Measurements from ENCODE around the gene B3GALT4.

The B3GALT4 gene, protein sequence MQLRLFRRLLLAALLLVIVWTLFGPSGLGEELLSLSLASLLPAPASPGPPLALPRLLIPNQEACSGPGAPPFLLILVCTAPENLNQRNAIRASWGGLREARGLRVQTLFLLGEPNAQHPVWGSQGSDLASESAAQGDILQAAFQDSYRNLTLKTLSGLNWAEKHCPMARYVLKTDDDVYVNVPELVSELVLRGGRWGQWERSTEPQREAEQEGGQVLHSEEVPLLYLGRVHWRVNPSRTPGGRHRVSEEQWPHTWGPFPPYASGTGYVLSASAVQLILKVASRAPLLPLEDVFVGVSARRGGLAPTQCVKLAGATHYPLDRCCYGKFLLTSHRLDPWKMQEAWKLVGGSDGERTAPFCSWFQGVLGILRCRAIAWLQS

DNA sequence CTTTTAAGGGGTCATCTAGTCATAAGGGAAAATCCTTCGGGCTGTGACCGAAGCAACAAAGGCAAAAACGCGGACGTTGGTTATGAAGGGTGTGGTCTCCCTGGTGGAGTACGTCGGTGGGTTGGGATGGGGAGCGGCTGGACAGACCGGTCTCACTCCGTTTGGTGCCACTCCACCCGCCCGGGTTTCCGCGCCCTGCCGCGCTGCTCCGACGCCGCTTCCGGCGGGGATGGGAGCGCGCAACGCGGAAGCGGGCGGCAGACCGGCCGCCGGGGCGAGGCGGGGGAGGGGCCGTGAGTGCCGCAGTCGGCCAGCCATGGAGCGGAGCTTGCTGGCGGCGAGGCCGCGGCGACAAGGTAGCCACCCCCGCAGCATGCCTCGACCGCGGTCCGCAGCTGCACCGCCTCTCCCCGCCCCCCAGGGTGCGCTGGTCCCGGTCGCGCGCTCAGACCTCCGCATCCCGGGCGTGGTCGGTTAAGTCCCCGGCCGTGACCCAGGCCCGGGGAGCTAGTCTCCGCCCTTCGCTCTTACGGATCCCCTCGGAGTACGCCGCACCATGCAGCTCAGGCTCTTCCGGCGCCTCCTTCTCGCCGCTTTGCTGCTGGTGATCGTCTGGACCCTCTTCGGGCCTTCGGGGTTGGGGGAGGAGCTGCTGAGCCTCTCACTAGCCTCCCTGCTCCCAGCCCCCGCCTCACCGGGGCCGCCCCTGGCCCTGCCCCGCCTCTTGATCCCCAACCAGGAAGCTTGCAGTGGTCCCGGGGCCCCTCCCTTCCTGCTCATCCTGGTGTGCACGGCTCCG, at the start of gene B3GALT4:
TSS of gene B3GALT4 (plus strand) at position 260 of the 799 bp plus-strand sequence. CDS start at position 557, 297 bp downstream.
- Mint-ChIP-seq H3K36me3 (peaks cover 23% of the 10 kb centered on the region), H3K4me3 (peak within 1 kb of the TSS; percentile 96), H3K4me1 (ENCODE audit: low read depth) (peaks cover 43% of the 10 kb centered on the region), H3K27me3 (no peaks in the 10 kb centered on the region), H3K27ac (peak within 1 kb of the TSS; percentile 88), H3K9me3 (ENCODE audit: low read depth) (no peaks in the 10 kb centered on the region)

DNA sequence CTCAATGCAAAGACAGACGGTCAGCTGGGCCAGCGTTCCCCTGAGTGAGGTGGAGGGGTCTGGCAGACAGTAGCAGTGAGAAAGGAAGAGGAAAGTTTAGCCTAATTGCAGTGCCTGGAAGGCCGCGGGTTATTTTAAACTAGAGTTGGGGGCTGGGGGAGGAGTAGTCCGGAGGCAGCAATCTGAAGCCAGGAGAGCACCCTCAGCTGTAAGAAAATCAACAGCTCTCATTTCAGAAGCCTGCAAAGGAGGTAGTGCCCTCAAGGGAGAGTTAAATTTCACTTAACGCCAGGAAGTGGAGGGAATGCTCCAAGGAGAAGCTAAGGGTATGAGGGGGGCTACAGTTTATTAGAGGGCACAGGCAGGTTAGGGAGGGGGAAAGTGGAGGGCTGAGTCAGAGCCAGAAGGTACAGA, 41.7 kb upstream of the B3GALT4 start:
- Mint-ChIP-seq H3K4me3 (no peak overlapping the region), H3K4me1 (ENCODE audit: low read depth) (no peaks in the 10 kb centered on the region), H3K27ac (no peak overlapping the region), H3K36me3 (no peaks in the 10 kb centered on the region), H3K27me3 (peaks cover 4% of the 10 kb centered on the region), H3K9me3 (ENCODE audit: low read depth) (no peaks in the 10 kb centered on the region)

DNA sequence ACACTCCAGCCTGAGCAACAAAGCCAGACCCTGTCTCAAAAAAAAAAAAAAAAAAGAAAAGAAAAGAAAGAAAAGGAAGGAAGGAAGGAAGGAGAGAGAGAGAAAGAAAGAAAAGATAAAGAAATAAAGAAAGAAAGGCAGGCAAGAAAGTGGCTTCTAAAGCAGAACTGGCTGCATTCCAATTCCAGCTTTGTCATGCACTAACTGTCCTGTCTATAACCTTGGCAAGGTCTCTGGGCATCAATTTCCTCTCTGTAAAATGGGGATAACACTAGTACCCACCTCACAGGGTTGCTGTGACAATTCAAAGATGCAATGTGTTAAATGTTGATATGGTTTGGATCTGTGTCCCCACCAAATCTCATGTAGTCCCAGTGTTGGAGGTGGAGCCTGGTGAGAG, 40.6 kb upstream of the B3GALT4 start:
- H3K4me3 Mint-ChIP-seq = no peak overlapping the region
- H3K27ac Mint-ChIP-seq = no peak overlapping the region
- peaks cover 4% of the 10 kb centered on the region for H3K27me3 Mint-ChIP-seq
- H3K36me3 Mint-ChIP-seq = no peaks in the 10 kb centered on the region
- H3K4me1 Mint-ChIP-seq (ENCODE audit: low read depth) = peaks cover 2% of the 10 kb centered on the region
- H3K9me3 Mint-ChIP-seq (ENCODE audit: low read depth) = no peaks in the 10 kb centered on the region

DNA sequence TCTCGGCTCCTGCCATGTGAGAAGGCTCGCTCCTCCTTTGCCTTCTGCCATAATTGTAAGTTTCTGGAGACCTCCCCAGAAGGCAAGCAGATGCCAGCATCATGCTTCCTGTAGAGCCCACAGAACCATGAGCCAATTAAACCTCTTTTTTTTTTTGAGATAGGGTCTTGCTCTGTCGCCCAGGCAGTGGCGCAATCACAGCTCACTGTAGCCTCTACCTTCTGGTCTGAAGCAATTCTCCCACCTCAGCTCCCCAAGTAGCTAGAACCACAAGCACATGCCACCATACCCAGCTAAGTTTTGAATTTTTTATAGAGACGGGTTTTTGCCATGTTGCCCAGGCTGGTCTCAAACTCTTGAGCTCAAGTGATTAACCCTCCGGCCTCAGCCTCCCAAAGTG, 40.1 kb upstream of the B3GALT4 start:
- no peak overlapping the region for H3K27ac Mint-ChIP-seq
- H3K4me1 Mint-ChIP-seq (ENCODE audit: low read depth) = peaks cover 3% of the 10 kb centered on the region
- H3K9me3 Mint-ChIP-seq (ENCODE audit: low read depth) = no peaks in the 10 kb centered on the region
- H3K36me3 Mint-ChIP-seq = no peaks in the 10 kb centered on the region
- H3K27me3 Mint-ChIP-seq = peaks cover 4% of the 10 kb centered on the region
- no peak overlapping the region for H3K4me3 Mint-ChIP-seq

DNA sequence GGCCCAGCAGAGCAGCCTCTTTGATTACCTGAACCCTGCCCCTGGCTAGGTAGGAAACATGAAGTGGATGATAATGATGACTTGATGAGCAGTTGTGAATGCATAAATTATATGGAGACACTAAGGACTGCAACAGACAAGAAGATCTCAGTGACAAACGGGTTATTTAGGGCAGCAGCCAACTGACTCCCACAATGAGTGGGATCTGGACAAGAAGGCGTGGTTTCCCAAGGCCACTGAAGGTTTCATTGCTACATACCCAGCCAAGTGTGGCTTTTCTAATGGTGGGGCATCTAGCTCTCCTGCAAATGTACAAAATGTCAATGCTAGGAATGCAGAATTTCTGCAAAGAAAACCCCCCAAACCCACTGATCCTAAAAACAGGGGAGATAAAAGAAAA, 39.2 kb upstream of the B3GALT4 start:
- H3K4me1 Mint-ChIP-seq (ENCODE audit: low read depth) = peaks cover 9% of the 10 kb centered on the region
- H3K27ac Mint-ChIP-seq = no peak overlapping the region
- H3K36me3 Mint-ChIP-seq = no peaks in the 10 kb centered on the region
- H3K4me3 Mint-ChIP-seq = no peak overlapping the region
- peaks cover 3% of the 10 kb centered on the region for H3K27me3 Mint-ChIP-seq
- no peaks in the 10 kb centered on the region for H3K9me3 Mint-ChIP-seq (ENCODE audit: low read depth)

DNA sequence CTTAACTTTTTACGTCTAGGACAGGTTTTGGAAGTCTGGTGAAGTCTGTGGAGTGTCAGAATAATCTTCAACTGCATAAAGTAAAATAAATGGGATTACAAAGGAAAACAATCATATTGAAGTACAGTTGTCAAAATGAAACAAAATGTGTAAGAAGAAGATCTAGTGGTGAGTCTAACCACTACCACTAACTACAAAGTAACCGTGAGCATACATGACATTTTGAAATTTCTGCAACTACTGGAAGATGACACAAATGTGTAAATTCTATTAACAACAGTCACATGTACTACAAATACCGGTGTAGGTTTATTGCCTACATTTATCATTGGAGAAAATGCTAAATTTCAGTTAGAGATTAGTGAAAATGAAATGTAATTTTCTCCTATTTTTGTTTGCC, 35.0 kb upstream of the B3GALT4 start:
- Mint-ChIP-seq H3K9me3 (ENCODE audit: low read depth) (no peaks in the 10 kb centered on the region), H3K27me3 (no peaks in the 10 kb centered on the region), H3K4me1 (ENCODE audit: low read depth) (peaks cover 9% of the 10 kb centered on the region), H3K4me3 (no peak overlapping the region), H3K27ac (peak overlapping the region; percentile 6), H3K36me3 (peaks cover 2% of the 10 kb centered on the region)

DNA sequence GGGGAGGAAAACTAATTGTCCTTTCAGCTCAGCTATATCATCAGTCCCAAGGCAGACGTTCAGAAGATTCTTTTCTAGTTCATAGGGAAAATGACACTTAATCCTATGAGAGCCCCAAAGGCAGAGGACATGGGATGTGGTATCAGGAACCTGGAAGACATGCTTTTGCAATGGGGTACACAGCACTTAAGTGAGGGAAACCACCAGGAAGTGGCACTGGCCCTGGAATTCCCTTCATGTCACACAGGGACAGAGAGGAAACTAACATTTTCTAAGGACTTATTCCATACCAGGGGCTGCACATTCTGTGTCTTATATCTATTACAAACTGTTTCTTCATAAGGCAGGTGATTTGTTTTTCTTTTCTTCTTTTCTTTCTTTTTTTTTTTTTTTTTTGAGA, 33.4 kb upstream of the B3GALT4 start:
- Mint-ChIP-seq H3K27ac (no peak overlapping the region), H3K4me1 (ENCODE audit: low read depth) (peaks cover 14% of the 10 kb centered on the region), H3K4me3 (no peak overlapping the region), H3K9me3 (ENCODE audit: low read depth) (no peaks in the 10 kb centered on the region), H3K36me3 (peaks cover 2% of the 10 kb centered on the region), H3K27me3 (no peaks in the 10 kb centered on the region)

DNA sequence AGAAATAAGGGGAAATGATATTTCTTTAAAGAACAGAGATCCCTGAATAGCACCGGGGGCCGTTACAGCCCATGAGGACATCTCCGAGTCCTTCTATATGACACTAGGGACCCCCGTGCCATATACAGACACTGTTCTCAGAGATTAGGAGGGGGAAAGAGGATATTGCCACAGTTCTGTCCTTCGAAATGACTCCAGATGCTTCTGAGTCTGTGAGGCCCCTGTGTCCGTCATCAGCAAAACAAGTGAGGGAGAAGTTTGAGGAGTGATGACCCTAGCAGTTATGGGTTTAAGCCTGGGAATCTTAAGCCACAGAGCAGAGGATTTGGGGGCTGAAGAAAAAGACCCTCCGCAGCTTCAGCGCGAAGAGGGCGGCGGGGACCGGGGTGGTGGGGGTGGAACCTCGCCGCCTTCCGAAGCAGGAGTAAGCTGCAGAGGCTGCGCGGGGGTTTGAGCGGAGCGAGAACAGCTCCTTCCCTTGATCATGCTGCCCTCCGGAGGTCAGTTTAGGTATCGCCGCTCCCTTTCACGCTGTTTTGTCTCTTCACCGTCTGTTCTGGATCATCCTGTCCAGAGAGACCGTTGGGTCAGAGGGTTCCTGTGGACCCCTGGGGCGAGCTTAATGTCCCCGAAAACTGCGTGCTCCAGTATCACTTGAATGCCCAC, 28.8 kb upstream of the B3GALT4 start:
- Mint-ChIP-seq H3K36me3 (peaks cover 11% of the 10 kb centered on the region), H3K27me3 (no peaks in the 10 kb centered on the region), H3K27ac (peak overlapping the region; percentile 91), H3K4me3 (peak overlapping the region; percentile 90), H3K9me3 (ENCODE audit: low read depth) (no peaks in the 10 kb centered on the region), H3K4me1 (ENCODE audit: low read depth) (peaks cover 32% of the 10 kb centered on the region)

DNA sequence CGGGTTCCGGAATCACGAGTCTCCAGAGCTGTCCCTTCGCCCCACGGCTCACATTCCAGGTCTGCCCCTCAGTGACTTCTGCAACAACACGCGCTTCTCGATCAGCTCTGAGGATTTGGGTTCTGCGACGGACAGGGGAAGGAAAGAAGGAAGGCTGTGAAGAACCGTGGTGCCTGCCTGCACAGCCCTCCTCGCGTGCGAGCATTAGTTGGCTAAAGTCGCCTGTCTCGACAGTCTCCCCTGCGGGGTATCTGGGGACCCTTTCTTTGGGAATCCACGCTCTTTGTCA, 28.3 kb upstream of the B3GALT4 start:
- Mint-ChIP-seq H3K4me1 (ENCODE audit: low read depth) (peaks cover 32% of the 10 kb centered on the region), H3K9me3 (ENCODE audit: low read depth) (no peaks in the 10 kb centered on the region), H3K4me3 (peak overlapping the region; percentile 90), H3K36me3 (peaks cover 11% of the 10 kb centered on the region), H3K27me3 (no peaks in the 10 kb centered on the region), H3K27ac (peak overlapping the region; percentile 91)

DNA sequence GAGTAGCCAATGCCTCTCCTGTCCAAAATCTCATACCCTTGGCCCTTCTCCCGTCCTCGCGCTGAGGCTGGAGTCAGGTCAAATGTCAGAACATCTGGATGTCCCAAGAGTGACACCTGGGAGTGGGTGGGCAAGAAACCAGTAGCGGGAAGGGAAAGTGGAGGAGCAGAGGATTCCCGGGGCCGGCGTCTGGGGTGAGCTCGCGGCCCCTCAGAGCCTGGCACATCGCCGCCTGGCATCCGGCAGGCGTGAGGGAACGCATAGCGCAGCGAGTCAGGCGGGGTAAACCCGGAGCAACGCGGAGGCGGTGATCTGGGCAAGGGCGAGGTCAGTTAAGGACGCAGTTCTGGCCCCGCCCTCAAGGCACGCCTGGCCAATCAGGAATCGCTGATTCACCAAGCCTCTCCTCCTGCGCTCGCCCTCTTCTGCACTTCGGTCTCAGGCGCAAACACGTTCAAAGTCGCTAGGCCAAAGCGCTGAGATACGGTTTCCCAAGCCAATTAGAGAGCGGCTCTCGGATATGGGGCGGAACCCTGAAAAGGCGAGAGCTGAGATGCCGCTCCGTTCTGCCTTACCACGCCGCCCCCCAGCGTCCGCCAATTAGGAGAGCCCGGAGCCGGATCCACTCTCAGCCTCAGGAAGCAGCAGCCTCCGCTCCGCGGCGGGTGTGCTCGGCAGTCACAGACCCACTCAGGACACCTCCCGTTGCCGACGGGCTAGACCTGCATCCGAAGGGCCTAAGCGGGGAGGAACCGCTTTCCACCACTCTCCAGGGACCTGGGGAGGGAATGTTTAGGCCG, 27.8 kb upstream of the B3GALT4 start:
- Mint-ChIP-seq H3K27ac (peak overlapping the region; percentile 91), H3K9me3 (ENCODE audit: low read depth) (no peaks in the 10 kb centered on the region), H3K27me3 (no peaks in the 10 kb centered on the region), H3K4me3 (peak overlapping the region; percentile 90), H3K36me3 (peaks cover 11% of the 10 kb centered on the region), H3K4me1 (ENCODE audit: low read depth) (peaks cover 32% of the 10 kb centered on the region)

DNA sequence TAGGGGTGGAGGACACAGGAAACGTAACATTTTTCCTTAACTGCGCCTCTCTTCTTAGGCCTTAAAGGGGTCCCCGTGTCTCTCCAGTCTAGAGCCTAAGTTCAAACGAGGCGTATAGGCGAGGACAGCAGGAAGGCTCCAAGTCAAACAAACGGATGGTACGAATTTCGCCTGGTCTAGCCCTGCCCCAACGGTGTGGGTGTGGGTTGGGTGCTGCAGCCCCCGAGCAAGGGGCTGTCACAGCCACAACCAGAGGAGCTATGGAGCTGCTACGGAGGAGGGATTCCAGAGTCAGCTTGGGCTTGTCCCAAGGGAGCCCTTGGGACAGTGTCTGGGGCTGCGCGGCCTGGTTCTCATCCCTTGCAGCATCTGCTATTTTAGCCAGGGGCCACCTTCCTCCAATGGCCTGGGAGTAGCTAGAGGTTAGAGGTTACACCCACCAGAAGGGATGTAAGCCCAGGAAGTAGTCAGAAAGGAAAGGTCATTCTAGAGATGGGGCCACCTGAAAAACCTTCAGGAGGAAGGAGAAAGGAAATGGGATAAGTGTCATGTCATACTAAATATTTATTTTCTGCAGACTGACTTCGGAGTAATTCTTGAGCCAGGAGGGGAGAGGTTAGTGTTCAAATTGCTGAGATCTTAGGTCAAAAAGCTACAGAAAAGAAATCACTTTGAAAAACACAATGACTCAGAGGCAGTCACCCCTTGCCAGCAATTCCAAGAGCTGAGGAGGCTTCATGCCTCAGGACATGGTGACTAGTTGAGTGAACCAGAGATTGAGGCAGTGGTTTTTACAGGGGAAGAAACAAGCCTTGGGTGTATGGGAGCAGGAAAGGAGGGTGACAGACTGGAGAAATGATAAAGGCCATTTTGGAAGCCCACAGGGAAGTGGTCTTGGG, 26.9 kb upstream of the B3GALT4 start:
- peak overlapping the region; percentile 91 for H3K27ac Mint-ChIP-seq
- peaks cover 32% of the 10 kb centered on the region for H3K4me1 Mint-ChIP-seq (ENCODE audit: low read depth)
- peak overlapping the region; percentile 90 for H3K4me3 Mint-ChIP-seq
- no peaks in the 10 kb centered on the region for H3K9me3 Mint-ChIP-seq (ENCODE audit: low read depth)
- H3K27me3 Mint-ChIP-seq = no peaks in the 10 kb centered on the region
- H3K36me3 Mint-ChIP-seq = peaks cover 11% of the 10 kb centered on the region

DNA sequence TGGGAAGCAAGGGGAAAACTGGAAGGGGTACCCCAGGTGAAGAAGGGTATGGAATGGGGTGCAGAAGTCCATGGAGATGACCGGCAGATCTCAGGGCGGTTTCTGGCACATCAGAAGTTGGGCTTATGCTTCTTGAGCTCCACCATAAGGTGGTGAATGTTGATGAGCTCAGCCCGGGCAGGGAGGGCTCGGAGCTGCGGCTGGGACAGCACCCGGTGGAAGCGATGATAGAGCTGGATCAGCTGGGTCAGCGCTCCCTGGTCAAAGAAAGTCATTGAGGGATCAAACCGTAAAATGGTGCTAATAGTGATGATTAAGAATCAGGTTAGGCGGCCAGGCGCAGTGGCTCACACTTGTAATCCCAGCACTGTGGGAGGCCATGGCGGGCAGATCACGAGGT, 26.2 kb upstream of the B3GALT4 start:
- Mint-ChIP-seq H3K4me1 (ENCODE audit: low read depth) (peaks cover 32% of the 10 kb centered on the region), H3K36me3 (peaks cover 11% of the 10 kb centered on the region), H3K4me3 (peak overlapping the region; percentile 90), H3K27me3 (no peaks in the 10 kb centered on the region), H3K27ac (peak overlapping the region; percentile 91), H3K9me3 (ENCODE audit: low read depth) (no peaks in the 10 kb centered on the region)

DNA sequence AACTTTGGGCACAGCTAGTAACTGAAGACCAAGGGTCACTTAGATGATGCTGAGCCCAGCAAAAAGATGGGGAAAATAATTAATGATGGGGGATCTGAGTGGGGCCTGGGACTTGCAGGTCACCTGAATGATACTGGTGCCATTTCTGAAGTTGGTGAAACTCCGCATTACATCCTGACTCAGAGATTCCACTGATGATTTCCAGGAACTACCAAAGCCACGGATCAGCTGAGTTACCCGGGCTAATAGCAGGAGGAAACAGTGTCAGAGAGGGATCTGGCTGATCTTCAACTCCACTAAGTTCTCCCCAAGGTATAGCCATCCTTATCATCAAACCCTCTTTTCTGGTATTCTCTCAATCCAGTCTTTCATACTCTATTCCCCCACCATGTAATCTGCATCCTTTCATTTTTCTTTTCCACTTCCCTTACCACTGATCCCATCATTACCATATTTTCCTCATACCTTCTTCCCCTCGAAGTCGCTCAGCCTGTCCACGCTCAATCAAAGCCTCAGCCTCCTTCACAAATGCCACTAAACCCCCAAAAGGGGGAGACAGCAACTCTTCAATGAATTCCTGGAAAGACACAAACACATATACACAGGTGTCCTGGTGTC, 25.4 kb upstream of the B3GALT4 start:
- Mint-ChIP-seq H3K4me1 (ENCODE audit: low read depth) (peaks cover 32% of the 10 kb centered on the region), H3K27me3 (no peaks in the 10 kb centered on the region), H3K36me3 (peaks cover 8% of the 10 kb centered on the region), H3K27ac (peak overlapping the region; percentile 74), H3K9me3 (ENCODE audit: low read depth) (no peaks in the 10 kb centered on the region), H3K4me3 (peak overlapping the region; percentile 76)

All from activated naive CD8-positive, alpha-beta T cell (primary cell).